GM23338 (cell line): ENCODE data around the gene HOATZ. TPM values are rescaled to one million over a fixed set of nuclear protein-coding genes. Genes with fewer than 3 reads are reported as not detected.

Experiments used
- ATAC-seq: fragments of 200-7000 bp; cut with Tn5 transposase; 3 replicates; pipeline ENCODE4 v1.9.1; 2020
- DNase-seq: peaks from one replicate; pipeline ENCODE4 v3.0.0-alpha.2; 2015; ENCODE audit warnings: low spot score
- H2AFZ ChIP-seq: fragments of 200-600 bp; sonication (generic); 2 replicates; pipeline ENCODE4 v1.8.0; 2016; ENCODE audit warnings: antibody characterized with exemption, mild to moderate bottlenecking, moderate library complexity
- H3F3A ChIP-seq: fragments of 200-600 bp; sonication (generic); replicated peaks from 2 replicates; pipeline ENCODE4 v1.8.0; 2017; ENCODE audit warnings: antibody characterized with exemption, mixed run types, low read depth
- H3K27ac ChIP-seq: fragments of 200-600 bp; sonication (generic); 2 replicates; pipeline ENCODE4 v1.6.1; 2016; ENCODE audit warnings: low read depth
- H3K27me3 ChIP-seq: fragments of 200-600 bp; sonication (generic); 2 replicates; pipeline ENCODE4 v1.8.0; 2016; ENCODE audit warnings: mild to moderate bottlenecking, mixed run types, moderate library complexity; ENCODE audit not compliant: insufficient read depth
- H3K36me3 ChIP-seq: fragments of 200-600 bp; sonication (generic); 2 replicates; pipeline ENCODE4 v1.8.0; 2016; ENCODE audit warnings: mild to moderate bottlenecking; ENCODE audit not compliant: insufficient read depth
- H3K4me1 ChIP-seq: fragments of 200-600 bp; sonication (generic); 2 replicates; pipeline ENCODE4 v1.8.0; 2016; ENCODE audit warnings: mild to moderate bottlenecking, moderate library complexity; ENCODE audit not compliant: insufficient read depth
- H3K4me2 ChIP-seq: fragments of 200-600 bp; sonication (generic); 2 replicates; pipeline ENCODE4 v1.7.1; 2017; ENCODE audit warnings: mixed run types
- H3K4me3 ChIP-seq: fragments of 200-600 bp; sonication (generic); 2 replicates; pipeline ENCODE4 v1.6.1; 2016; ENCODE audit warnings: mixed run types
- H3K79me2 ChIP-seq: fragments of 200-600 bp; sonication (generic); replicated peaks from 2 replicates; pipeline ENCODE4 v1.8.0; 2017; ENCODE audit warnings: mild to moderate bottlenecking; ENCODE audit not compliant: insufficient read depth
- H3K9me2 ChIP-seq: fragments of 200-600 bp; sonication (generic); 2 replicates; pipeline ENCODE4 v1.8.0; 2017; ENCODE audit not compliant: insufficient read depth
- H4K20me1 ChIP-seq: fragments of 200-600 bp; sonication (generic); replicated peaks from 2 replicates; pipeline ENCODE4 v1.8.0; 2017; ENCODE audit warnings: mild to moderate bottlenecking; ENCODE audit not compliant: insufficient read depth
- H3K27ac Mint-ChIP-seq: 2 replicates; pipeline ENCODE4 v1.8.0; 2020; ENCODE audit warnings: inconsistent platforms, mild to moderate bottlenecking, moderate library complexity, mixed read lengths
- H3K27me3 Mint-ChIP-seq: 3 replicates; pipeline ENCODE4 v1.8.0; 2022; ENCODE audit warnings: low read depth, mild to moderate bottlenecking, moderate library complexity, mixed read lengths, inconsistent platforms; ENCODE audit not compliant: insufficient read depth, poor library complexity
- H3K36me3 Mint-ChIP-seq: 3 replicates; pipeline ENCODE4 v1.8.0; 2021; ENCODE audit warnings: low read depth, mild to moderate bottlenecking, inconsistent platforms, moderate library complexity, mixed read lengths
- H3K4me1 Mint-ChIP-seq: 3 replicates; pipeline ENCODE4 v1.8.0; 2020; ENCODE audit warnings: mild to moderate bottlenecking, inconsistent platforms, mixed read lengths
- H3K4me3 Mint-ChIP-seq: 3 replicates; pipeline ENCODE4 v1.8.0; 2021; ENCODE audit warnings: moderate library complexity, mild to moderate bottlenecking, inconsistent platforms, mixed read lengths
- H3K9me3 Mint-ChIP-seq: 3 replicates; pipeline ENCODE4 v1.8.0; 2020; ENCODE audit warnings: moderate library complexity, mild to moderate bottlenecking, inconsistent platforms, mixed read lengths
- EZH2phosphoT487 ChIP-seq: fragments of 200-600 bp; sonication (generic); IDR thresholded peaks from one replicate; pipeline ENCODE4 v1.8.1; 2018; ENCODE audit warnings: antibody characterized with exemption; ENCODE audit not compliant: unreplicated experiment
- NANOG ChIP-seq: IDR thresholded peaks from 2 replicates; pipeline ENCODE4 v1.6.1; 2016; ENCODE audit warnings: antibody characterized with exemption, borderline replicate concordance
- REST ChIP-seq: IDR thresholded peaks from one replicate; pipeline ENCODE4 v1.6.1; 2018; ENCODE audit warnings: antibody characterized with exemption; ENCODE audit not compliant: unreplicated experiment
- STAT1 ChIP-seq: IDR thresholded peaks from one replicate; pipeline ENCODE4 v1.6.1; 2016; ENCODE audit warnings: antibody characterized with exemption; ENCODE audit not compliant: unreplicated experiment
- ZNF114 ChIP-seq: fragments of 250-450 bp; sonication (Bioruptor Pico); IDR thresholded peaks from 2 replicates; pipeline ENCODE4 v1.5.0; 2020; ENCODE audit warnings: mild to moderate bottlenecking, moderate library complexity
- polyA plus RNA-seq: library from polyadenylated mRNA; unstranded; fragments of >200 nt; fragmentation: Nextera tagmentation; extraction: Ambion mirVana; gene quantifications from 2 replicates; pipeline ENCODE4 v1.2.1, GENCODE V29; 2016
- total RNA-seq: library from RNA; depleted of rRNA; stranded (reverse); fragments of >200 nt; shearing (Covaris generic); gene quantifications from 2 replicates; pipeline ENCODE4 v1.2.3, GENCODE V29; 2014
- TF ChIP-seq, protein P1 (sequence below): fragments of 250-450 bp; sonication (Bioruptor Pico); IDR thresholded peaks from 2 replicates; pipeline ENCODE4 v1.5.0; 2020; ENCODE audit warnings: mild to moderate bottlenecking, moderate library complexity
- TF ChIP-seq, protein P2 (sequence below), 2 experiments: fragments of 200-600 bp in 1 of 2; sonication (generic) in 1 of 2; conservative IDR thresholded peaks; 2 replicates each; pipeline versions ENCODE4 v1.5.1 to v1.6.1; 2016 to 2017; ENCODE audit warnings: antibody characterized with exemption in 2 of 2, low read depth in 2 of 2, mild to moderate bottlenecking in 2 of 2, moderate library complexity in 1 of 2

HOATZ gene
- total and polyA plus RNA-seq, 2 experiments from 2014 or later: not detected

DNA sequence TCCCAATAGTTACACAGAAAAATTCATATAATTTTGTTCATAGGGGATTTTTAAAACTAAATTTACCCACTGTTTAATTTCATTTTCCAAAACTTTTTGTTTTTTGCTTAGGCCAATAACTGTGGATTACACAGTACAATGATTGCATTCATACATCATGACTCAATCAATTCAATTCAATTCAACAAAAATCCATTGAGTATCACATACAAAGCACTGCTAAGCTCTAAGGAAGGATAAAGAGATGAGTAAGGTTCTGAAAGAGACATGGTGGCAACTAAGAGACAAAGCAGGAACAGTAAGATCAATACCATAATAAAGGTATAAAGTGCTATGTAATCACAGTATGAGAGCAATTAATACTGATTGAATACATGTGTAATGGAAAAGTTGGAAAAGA, 16.6 kb downstream of the HOATZ start:
- Histone ChIP-seq H3F3A (no peaks in the 10 kb centered on the region), H3K27me3 (no peaks in the 10 kb centered on the region), H3K36me3 (no peaks in the 10 kb centered on the region), H3K27ac (no peak overlapping the region), H4K20me1 (no peaks in the 10 kb centered on the region), H3K79me2 (no peaks in the 10 kb centered on the region), H3K4me2 (no peak overlapping the region), H2AFZ (no peak overlapping the region), H3K4me1 (no peaks in the 10 kb centered on the region), H3K4me3 (no peak overlapping the region), H3K9me2 (no peaks in the 10 kb centered on the region)
- TF ChIP-seq NANOG: no peak
- TF ChIP-seq ZNF114 (CRISPR knock-in tag): no peak
- TF ChIP-seq REST: no peak
- TF ChIP-seq EZH2phosphoT487: no peak
- TF ChIP-seq, protein P1, sequence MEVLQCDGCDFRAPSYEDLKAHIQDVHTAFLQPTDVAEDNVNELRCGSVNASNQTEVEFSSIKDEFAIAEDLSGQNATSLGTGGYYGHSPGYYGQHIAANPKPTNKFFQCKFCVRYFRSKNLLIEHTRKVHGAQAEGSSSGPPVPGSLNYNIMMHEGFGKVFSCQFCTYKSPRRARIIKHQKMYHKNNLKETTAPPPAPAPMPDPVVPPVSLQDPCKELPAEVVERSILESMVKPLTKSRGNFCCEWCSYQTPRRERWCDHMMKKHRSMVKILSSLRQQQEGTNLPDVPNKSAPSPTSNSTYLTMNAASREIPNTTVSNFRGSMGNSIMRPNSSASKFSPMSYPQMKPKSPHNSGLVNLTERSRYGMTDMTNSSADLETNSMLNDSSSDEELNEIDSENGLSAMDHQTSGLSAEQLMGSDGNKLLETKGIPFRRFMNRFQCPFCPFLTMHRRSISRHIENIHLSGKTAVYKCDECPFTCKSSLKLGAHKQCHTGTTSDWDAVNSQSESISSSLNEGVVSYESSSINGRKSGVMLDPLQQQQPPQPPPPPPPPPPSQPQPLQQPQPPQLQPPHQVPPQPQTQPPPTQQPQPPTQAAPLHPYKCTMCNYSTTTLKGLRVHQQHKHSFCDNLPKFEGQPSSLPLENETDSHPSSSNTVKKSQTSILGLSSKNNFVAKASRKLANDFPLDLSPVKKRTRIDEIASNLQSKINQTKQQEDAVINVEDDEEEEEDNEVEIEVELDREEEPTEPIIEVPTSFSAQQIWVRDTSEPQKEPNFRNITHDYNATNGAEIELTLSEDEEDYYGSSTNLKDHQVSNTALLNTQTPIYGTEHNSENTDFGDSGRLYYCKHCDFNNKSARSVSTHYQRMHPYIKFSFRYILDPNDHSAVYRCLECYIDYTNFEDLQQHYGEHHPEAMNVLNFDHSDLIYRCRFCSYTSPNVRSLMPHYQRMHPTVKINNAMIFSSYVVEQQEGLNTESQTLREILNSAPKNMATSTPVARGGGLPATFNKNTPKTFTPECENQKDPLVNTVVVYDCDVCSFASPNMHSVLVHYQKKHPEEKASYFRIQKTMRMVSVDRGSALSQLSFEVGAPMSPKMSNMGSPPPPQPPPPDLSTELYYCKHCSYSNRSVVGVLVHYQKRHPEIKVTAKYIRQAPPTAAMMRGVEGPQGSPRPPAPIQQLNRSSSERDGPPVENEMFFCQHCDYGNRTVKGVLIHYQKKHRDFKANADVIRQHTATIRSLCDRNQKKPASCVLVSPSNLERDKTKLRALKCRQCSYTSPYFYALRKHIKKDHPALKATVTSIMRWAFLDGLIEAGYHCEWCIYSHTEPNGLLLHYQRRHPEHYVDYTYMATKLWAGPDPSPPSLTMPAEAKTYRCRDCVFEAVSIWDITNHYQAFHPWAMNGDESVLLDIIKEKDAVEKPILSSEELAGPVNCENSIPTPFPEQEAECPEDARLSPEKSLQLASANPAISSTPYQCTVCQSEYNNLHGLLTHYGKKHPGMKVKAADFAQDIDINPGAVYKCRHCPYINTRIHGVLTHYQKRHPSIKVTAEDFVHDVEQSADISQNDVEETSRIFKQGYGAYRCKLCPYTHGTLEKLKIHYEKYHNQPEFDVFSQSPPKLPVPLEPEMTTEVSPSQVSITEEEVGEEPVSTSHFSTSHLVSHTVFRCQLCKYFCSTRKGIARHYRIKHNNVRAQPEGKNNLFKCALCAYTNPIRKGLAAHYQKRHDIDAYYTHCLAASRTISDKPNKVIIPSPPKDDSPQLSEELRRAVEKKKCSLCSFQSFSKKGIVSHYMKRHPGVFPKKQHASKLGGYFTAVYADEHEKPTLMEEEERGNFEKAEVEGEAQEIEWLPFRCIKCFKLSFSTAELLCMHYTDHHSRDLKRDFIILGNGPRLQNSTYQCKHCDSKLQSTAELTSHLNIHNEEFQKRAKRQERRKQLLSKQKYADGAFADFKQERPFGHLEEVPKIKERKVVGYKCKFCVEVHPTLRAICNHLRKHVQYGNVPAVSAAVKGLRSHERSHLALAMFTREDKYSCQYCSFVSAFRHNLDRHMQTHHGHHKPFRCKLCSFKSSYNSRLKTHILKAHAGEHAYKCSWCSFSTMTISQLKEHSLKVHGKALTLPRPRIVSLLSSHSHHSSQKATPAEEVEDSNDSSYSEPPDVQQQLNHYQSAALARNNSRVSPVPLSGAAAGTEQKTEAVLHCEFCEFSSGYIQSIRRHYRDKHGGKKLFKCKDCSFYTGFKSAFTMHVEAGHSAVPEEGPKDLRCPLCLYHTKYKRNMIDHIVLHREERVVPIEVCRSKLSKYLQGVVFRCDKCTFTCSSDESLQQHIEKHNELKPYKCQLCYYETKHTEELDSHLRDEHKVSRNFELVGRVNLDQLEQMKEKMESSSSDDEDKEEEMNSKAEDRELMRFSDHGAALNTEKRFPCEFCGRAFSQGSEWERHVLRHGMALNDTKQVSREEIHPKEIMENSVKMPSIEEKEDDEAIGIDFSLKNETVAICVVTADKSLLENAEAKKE (CRISPR knock-in tag): no peak
- TF ChIP-seq, protein P2, sequence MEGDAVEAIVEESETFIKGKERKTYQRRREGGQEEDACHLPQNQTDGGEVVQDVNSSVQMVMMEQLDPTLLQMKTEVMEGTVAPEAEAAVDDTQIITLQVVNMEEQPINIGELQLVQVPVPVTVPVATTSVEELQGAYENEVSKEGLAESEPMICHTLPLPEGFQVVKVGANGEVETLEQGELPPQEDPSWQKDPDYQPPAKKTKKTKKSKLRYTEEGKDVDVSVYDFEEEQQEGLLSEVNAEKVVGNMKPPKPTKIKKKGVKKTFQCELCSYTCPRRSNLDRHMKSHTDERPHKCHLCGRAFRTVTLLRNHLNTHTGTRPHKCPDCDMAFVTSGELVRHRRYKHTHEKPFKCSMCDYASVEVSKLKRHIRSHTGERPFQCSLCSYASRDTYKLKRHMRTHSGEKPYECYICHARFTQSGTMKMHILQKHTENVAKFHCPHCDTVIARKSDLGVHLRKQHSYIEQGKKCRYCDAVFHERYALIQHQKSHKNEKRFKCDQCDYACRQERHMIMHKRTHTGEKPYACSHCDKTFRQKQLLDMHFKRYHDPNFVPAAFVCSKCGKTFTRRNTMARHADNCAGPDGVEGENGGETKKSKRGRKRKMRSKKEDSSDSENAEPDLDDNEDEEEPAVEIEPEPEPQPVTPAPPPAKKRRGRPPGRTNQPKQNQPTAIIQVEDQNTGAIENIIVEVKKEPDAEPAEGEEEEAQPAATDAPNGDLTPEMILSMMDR (conservative IDR thresholded peaks at IDR 0.05; ENCODE audit: low read depth in 2 of 2): no peak
- no peak for TF ChIP-seq STAT1
- no peak for ATAC-seq
- DNase-seq: no peak
- peaks cover 2% of the 10 kb centered on the region for H3K27me3 Mint-ChIP-seq
- peaks cover 10% of the 10 kb centered on the region; the same call in 2 of the 3 replicates for H3K4me1 Mint-ChIP-seq
- H3K36me3 Mint-ChIP-seq: no peaks in the 10 kb centered on the region
- H3K9me3 Mint-ChIP-seq: no peaks in the 10 kb centered on the region
- H3K27ac Mint-ChIP-seq: no peak overlapping the region
- H3K4me3 Mint-ChIP-seq: no peak overlapping the region
